Neural cell (in vitro differentiated cells): ENCODE measurements around the gene GFER.

Experiments
- TF ChIP-seq, protein P1 (sequence below): fragments of 450-650 bp; IDR thresholded peaks from 2 replicates; pipeline ENCODE4 v1.5.1; 2014; ENCODE audit warnings: antibody characterized with exemption, mild to moderate bottlenecking, moderate library complexity; ENCODE audit not compliant: poor library complexity, severe bottlenecking
- TF ChIP-seq, protein P2 (sequence below): IDR thresholded peaks from 2 replicates; pipeline ENCODE4 v1.6.1; 2012; ENCODE audit warnings: borderline replicate concordance

DNA sequence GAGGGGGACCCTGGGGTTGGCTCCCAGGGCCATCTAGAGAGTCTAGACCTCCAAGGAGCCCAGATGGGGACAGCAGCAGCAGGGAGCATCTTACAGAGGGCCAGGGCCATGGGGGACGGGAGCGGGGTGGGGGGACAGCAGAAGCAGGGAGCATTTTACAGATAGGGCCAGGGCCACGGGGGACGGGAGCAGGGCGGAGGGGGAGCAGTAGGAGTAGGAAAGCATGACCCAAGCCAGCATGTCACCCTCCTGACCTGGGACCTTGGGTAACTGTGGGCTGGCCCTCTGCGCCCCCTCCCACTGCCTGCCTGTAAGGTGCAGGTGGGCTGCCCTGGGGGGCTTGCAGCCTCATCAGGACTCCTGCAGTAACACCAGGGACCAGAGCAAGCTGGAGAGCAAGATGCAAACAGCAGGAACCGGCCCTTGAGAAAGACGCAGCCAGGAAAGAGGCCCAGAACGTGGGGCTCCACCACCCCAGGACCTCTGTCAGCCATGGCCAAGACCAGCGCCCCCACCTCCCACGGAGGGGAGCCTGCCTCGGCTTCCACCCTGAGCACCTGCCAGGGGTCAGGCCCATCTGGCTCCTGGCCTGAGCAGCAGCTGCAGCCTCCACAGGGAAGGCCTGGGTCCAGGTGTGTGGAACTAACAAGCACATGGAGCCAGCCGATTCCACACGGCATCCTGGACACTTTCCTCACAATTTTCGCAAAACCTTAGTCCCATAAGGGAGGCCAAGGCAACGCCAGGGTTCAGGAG lies 23.3 kb downstream of the GFER start:
- TF ChIP-seq, protein P1, sequence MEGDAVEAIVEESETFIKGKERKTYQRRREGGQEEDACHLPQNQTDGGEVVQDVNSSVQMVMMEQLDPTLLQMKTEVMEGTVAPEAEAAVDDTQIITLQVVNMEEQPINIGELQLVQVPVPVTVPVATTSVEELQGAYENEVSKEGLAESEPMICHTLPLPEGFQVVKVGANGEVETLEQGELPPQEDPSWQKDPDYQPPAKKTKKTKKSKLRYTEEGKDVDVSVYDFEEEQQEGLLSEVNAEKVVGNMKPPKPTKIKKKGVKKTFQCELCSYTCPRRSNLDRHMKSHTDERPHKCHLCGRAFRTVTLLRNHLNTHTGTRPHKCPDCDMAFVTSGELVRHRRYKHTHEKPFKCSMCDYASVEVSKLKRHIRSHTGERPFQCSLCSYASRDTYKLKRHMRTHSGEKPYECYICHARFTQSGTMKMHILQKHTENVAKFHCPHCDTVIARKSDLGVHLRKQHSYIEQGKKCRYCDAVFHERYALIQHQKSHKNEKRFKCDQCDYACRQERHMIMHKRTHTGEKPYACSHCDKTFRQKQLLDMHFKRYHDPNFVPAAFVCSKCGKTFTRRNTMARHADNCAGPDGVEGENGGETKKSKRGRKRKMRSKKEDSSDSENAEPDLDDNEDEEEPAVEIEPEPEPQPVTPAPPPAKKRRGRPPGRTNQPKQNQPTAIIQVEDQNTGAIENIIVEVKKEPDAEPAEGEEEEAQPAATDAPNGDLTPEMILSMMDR, result no peak
- TF ChIP-seq, protein P2, sequence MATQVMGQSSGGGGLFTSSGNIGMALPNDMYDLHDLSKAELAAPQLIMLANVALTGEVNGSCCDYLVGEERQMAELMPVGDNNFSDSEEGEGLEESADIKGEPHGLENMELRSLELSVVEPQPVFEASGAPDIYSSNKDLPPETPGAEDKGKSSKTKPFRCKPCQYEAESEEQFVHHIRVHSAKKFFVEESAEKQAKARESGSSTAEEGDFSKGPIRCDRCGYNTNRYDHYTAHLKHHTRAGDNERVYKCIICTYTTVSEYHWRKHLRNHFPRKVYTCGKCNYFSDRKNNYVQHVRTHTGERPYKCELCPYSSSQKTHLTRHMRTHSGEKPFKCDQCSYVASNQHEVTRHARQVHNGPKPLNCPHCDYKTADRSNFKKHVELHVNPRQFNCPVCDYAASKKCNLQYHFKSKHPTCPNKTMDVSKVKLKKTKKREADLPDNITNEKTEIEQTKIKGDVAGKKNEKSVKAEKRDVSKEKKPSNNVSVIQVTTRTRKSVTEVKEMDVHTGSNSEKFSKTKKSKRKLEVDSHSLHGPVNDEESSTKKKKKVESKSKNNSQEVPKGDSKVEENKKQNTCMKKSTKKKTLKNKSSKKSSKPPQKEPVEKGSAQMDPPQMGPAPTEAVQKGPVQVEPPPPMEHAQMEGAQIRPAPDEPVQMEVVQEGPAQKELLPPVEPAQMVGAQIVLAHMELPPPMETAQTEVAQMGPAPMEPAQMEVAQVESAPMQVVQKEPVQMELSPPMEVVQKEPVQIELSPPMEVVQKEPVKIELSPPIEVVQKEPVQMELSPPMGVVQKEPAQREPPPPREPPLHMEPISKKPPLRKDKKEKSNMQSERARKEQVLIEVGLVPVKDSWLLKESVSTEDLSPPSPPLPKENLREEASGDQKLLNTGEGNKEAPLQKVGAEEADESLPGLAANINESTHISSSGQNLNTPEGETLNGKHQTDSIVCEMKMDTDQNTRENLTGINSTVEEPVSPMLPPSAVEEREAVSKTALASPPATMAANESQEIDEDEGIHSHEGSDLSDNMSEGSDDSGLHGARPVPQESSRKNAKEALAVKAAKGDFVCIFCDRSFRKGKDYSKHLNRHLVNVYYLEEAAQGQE, result no peak
